Activated gamma-delta T cell treated with anti-CD3 and anti-CD28 coated beads, Interleukin-2, amount 50 U/mL, for 16 hours (primary cell): Measurements from ENCODE around the gene CD99L2.
"Not testable (repeated sequence)": the region's sequence is repeated elsewhere in the genome, so short reads cannot be mapped to it uniquely, and the experiment has no call there.

Source experiments
- DNase-seq: peaks from one replicate; pipeline ENCODE4 v3.0.0-alpha.2; 2020; ENCODE audit warnings: low read depth

Gene CD99L2

DNA sequence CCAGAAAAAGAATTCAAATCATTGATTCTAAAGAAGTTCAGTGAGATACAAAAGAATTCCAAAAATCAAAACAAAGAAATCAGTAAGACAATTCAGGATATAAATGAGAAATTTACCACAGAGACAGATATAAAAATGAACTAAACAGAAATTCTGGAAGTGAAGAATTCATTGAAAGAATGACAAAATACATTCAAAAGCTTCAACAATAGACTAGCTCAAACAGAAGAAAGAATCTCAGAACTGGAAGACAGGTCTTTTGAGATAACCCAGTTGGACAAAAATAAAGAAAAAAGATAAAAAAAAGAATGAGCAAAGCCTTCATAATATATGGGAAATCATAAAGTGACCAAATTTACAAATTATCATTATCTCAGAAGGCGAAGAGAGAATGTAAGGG lies 41.7 kb downstream of the CD99L2 start:
- DNase-seq, result no peak

DNA sequence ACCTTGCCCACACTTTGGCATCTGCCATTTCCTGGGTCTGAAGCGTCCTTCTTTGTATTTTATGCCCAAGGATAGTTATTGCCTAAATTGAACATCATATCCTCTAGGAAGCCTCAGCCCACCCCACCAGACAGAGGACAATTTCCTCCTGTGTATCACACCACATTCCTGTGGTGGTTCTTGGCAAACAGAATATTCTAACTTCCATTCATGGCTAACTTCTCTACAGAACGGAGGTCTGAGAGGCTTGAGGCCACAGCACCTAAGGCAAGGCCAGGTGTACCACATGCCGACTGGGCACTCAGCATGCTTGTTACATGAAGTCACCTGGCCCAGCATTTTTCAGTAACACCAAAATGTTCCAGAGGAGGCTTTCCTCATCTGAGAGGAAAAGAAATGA lies 42.4 kb downstream of the CD99L2 start:
- DNase-seq, result no peak

DNA sequence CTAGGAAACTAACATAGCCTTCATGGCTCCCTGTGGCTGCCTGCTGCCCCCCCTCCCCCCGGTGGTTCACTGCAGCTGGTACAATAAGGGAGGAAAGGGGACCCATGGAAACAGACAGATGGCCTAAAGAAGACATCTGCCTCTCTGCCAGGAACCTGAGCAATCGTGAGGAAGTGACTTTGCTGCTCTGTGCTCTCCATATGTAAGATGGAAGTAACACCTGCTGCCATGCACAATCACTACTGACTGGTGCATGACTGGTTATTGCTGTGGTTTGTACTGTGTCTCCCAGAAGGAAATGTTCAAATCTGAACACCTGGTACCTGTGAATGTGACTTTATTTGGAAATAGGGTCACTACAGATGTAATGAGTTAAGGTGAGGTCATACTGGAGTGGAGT lies 43.6 kb downstream of the CD99L2 start:
- DNase-seq, result no peak

DNA sequence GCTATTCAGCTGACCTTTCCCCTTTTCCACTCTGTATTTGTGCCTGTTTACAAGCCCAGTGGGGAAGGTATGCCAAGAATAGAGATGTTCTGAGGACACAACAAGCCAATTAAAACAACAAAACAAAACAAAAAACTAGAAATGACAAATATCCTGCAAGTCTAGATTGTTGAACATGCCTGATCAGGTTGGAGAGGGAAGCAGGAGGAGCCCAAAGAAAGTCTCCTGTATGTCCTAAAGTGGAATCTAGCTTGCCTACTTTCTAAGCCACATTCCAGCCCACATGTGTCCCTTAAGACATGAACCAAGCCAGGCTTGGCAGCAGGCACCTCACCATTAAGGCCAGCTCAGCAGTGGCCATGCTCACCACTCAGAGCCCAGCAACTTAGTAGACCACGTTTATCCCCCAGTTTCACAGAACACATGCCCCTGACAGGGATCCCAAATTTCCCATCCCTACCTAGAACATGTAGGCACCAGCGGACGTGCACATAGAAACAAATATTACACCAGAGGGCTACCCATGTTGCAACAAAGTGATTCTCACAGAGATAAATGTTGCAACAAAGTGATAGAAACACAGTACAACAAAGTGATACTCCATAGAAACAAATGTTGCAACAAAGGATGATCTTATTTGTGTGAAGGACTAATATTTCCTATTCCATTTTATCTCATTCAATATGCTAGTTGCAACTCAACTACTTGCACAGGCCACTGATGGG lies 48.3 kb downstream of the CD99L2 start:
- no peak for DNase-seq

DNA sequence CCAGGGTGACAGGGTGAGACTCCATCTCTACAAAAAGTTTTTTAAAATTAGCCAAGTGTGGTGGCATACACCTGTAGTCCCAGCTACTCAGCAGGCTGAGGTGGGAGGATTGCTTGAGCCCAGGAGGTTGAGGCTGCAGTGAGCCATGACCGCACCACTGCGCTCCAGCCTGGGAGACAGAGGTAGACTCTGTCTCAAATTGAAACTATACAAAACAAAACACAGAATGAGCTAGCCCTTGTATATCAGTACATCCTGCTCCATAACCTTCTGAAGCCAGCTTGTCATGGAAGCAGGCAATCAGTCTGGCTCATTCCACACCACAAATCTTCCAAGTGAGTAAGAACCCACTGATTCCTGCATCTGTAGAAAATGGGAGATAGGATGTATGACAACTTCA lies 49.0 kb downstream of the CD99L2 start:
- no peak for DNase-seq

DNA sequence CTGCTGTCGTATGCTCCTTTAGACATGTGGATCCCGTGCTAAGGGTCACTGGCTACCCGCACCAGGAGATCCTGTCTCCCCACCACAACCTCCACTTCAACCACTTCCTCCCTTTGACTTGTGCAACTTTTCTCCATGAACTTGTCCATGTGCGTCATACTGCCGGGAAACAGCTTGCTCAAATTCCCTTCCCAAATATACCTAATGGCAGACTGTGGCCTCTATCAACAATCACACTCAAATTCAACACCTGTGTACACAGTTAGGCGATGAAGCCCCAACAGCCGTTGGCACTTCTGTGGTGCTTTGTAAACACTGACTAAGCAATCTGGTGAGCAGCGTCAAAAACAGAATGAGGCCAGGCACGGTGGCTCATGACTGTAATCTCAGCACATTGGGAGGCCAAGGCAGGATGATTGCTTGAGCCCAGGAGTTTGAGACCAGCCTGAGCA lies 49.5 kb downstream of the CD99L2 start:
- DNase-seq, result no peak

DNA sequence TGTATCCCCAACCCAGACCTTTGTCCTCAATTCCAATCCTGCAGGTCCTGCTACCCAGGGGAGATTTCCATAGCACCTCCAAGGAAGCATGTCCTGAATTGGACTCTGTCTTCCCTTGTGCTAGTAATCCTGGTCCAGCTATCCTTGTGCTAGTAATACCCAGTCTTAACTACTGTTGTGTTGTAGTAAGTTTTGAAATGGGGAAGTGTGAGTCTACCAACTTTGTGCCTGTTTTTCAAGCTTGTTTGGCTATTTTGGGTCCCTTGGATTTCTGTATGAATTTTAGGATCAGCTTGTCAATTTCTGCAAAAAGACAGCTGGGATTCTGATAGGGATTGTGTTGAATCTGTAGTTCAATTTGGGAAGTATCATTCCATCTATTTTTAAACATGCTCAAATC lies 51.4 kb downstream of the CD99L2 start:
- no peak for DNase-seq

DNA sequence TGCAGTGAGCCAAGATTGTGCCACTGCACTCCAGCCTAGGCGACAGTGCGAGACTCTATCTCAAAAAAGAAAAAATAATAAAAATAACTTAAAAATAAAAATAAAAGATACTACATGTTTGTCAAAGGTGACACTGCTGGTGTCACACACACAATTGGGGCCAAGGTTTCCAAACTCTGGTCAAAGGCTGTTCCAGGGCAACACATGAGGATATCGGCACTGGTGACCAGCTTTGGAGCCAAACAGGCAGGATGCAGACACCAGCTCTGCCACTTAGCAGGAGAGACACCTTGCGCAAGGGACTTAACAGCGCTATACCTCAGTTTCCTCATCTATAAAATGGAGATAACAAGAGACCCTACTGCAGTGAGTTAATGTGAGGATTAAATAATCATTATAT lies 52.3 kb downstream of the CD99L2 start:
- DNase-seq, result no peak

DNA sequence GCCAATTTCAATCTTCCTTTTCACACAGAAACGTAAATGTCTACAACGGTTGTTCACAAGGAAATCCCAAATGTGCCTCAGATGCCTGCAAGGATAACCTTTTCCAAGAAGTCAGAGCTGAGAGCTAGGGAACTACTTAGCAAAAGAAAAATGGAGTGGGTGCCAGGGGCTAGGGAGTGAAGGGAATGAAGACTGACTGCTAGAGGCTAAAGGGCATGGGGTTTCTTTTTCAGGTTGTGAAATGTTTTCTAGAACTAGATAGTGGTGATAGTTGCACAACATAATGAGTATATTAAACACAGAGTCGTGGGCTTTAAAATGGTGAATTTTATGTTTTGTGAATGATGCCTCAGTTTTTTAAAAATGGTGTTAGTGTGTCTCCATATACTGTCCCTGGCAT lies 53.4 kb downstream of the CD99L2 start:
- no peak for DNase-seq

DNA sequence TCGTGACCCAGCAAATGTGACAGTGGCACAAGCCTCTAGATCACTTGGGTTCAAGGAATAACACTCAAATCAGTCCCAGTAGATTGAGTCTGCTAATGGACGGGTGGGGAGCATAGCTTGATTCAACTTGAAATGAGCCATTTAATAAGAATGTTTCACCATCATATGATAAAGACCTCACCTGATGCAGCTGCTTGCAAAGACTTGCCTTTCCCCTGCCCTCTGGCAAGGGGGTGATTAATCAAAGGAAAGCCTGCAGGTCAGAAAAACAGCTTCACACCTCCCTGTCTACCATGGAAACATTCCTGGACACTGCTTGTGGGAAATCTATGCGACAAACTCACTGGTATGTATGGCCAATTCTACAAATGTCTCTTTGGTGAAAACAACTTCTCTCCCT lies 54.5 kb downstream of the CD99L2 start:
- DNase-seq, result no peak

DNA sequence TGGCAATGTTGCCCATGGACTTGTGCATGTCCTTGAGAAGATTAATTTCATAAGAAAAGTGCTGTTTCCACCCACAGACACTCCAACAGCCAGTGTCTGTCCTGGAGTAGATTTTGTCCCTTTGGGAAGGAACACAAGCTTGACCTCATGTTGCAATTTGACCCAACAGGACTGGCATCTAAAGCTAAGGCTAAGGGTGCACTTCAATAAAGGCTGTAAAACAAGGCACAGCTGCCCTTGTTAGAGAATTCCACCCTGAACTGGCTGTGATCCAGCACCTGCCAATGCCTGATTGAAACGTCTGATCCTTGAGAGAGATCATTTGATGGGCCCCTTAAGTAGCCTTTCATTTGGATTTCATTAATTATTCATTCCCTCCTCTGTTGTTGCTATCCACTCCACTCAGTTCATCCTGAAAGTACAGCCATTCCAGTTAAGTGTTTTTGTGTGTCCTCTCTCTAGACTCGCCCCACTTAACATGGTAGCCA lies 56.2 kb downstream of the CD99L2 start:
- DNase-seq, result no peak

DNA sequence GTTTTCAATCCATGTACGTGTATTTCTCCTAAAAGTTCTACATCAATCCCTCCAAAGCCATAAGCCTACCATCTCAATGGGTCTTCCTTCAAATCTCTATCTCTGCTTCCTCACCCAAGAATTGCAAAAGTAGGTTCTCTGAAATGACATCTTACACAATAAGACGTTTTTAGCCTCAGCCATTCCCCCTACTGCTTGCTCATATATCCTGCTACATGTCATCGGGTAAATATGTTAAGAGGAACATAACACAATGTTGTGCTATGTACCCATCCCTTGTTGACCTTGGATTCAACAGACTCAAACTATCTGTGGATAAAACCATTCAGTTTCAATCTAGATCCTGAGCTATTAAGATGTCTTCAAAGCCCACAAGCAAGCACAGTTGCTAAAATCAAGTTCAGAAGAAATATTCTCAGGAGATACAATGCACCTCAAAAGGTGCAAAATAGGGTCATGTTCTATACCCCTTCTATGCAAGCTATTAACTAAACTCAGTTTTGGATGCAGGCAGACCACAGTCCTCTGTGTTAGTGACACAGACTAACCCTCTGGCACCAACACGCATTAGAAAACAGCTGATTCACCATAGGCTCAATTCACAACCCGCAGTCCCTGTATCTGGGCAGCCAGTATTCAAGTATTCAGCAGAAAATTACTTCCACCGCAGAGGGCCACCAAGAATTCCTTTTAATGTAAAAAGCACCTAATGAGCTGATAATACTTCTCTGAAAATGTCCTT lies 56.8 kb downstream of the CD99L2 start:
- no peak for DNase-seq

DNA sequence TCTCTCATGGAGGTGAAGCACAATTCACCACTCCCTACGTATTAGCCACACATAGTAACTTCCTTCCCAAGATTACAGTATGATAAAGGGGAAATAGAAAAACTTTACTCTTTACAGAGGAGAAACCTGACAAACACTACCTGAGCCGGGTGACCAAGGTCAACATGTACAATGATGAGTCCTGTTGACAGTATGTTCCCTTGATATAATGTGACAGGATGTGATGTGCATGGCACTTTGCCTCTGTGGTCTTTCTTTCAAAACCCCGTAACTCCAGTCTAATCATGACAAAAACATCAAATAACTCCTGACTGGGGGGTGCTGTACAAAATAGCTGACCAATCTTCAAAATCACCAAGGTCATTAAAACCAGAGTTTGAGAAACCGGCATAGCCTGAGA lies 60.6 kb downstream of the CD99L2 start:
- no peak for DNase-seq

DNA sequence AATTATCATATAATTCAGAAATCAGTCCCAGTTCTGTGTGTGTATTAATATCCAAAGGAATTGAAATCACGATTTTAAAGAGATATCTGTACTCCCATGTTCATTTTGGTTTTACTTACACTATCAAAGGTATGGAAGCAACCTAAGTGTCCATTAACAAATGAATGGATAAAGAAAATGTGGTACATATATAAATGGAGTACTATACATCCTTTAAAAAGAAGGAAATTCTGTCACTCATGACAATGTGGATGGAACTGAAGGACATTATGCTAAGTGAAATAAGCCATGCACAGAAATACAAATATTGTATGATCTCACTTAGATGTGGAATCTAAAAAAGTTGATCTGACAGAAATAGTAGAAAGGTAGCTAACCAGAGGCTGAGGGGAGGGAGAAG lies 63.8 kb downstream of the CD99L2 start:
- DNase-seq, result no peak

DNA sequence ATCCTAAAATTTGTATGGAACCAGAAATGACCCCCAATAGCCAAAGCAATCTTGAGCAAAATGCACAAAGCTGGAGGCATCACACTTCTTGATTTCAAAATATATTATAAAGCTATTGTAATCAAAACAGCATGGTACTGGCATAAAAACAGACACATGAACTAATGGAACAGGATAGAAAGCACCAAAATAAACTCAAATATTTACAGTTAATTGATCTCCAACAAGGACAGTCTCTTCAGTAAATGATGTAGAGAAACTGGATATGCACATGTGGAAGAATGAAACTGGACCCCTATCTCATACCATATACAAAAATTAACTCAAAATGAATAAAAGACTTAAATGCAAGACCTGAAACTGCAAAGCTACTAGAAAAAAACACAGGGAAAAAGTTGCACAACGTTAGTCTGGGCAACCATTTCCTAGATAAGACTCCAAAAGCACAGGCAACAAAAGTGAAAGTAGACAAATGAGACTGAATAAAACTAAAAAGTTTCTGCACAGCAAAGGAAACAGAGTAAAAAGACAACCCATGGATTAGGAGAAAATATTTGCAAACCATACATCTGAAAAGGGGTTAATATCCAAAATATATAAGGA lies 64.9 kb downstream of the CD99L2 start:
- DNase-seq, result no peak

DNA sequence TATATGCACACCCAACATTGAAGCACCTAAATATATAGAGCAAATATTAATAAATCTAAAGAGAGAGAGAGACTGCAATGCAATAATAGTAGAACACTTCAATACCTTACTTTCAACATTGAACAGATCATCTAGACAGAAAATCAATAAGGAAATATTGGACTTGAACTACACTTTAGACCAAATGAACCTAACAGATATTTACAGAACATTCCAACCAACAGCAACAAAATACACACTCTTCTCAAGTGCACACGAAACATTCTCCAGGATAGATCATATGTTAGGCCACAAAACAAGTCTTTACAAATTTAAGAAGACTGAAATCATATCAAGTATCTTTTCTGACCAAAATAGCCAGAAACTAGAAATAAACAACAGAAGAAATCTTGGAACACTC lies 66.6 kb downstream of the CD99L2 start:
- DNase-seq, result no peak

DNA sequence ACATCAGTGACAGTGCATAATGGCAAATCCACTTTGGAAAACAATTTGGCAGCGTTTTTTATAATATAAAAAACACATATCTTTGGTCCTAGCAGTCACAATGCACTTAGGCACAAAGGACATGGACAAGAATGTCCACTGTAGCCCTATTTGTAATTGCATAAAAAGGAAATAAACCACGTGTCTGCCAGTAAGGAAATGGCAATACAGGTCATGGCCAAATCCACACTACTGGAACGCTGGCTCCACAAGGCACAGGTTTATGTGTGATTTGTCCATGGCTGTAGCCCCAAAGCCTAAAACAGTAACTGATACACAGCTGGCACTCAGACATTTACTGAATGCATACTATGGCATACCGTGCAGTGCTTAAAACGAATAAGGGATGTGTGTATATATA lies 69.7 kb downstream of the CD99L2 start:
- DNase-seq, result no peak

DNA sequence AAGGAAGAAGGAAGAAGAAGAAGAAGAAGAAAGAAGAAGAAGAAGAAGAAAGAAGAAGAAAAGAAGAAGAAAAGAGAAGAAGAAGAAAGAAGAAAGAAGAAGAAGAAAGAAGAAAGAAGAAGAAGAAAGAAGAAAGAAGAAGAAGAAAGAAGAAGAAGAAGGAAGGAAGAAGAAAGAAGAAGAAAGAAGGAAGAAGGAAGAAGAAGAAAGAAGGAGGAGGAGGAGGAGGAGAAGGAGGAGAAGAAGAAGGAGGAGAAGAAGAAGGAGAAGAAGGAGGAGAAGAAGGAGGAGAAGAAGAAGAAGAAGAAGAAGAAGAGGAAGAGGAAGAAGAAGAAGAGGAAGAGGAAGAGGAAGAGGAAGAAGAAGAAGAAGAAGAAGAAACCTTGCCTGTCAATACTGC lies 74.1 kb downstream of the CD99L2 start:
- DNase-seq, result not testable (repeated sequence)

DNA sequence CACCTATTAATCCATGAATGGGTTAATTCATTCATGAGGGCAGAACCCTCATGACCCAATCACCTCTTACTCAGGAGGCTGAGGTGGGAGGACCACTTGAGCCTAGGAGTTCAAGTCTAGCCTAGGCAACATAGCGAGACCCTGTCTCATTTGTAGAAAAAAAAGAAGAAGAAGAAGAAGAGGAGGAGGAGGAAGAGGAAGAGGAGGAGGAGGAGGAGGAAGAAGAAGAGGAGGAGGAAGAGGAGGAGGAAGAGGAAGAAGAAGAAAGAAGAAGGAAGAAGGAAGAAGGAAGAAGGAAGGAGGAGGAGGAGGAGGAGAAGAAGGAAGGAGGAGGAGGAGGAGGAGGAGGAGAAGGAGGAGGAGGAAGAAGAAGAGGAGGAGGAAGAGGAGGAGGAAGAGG lies 74.6 kb downstream of the CD99L2 start:
- DNase-seq, result not testable (repeated sequence)

DNA sequence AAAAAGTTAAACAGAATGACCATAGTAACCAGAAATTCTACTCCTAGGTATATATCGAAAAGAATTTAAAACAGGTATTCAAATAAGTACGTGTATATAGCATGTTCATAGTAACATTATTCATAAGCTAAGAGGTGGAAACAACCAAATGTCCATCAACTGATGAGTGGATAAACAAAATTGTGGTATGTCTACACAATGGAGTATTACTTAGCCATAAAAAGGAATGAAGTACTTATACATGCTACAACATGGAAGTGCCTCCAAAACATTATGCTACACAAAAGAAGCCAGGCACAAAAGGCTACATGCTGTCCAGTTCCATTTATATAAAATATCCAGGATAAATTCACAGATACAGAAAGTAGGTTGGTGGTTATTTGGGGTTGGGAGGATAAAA lies 76.5 kb downstream of the CD99L2 start:
- no peak for DNase-seq

DNA sequence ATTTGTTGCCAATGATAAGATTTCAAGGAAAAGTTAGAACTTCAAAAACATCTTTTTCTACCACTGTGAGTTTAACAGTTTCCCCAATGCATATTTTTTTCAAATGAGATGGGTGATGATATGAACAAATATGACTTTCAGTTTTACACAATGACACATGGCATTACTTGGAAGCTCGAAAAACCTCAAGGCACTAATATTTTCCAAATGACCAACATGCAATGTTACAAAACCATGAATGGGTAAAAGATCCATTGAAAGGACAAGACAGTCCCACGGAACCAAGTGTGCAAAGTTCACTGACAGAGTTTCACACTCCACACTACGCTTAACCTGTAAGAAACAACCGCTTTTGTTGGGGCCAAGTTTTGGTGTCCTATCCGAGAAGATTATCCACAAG lies 84.5 kb downstream of the CD99L2 start:
- no peak for DNase-seq

DNA sequence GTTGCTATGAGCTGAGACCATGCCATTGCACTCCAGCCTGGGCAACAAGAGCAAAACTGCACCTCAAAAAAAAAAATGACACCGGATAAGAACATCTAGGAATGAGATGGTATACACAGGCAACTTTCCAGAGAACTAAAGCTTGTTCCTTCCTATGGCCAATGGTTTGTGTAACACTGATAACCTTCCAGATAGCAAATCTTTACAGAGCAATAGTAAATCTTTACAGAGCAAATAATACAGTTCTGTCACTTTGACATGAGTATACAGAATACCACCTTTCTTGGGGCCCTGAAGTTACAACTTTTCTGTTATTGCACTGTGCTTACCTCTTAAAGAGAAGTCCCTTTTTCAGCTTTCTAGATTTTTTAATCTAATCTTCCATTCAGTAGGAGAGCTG lies 91.6 kb downstream of the CD99L2 start:
- no peak for DNase-seq

DNA sequence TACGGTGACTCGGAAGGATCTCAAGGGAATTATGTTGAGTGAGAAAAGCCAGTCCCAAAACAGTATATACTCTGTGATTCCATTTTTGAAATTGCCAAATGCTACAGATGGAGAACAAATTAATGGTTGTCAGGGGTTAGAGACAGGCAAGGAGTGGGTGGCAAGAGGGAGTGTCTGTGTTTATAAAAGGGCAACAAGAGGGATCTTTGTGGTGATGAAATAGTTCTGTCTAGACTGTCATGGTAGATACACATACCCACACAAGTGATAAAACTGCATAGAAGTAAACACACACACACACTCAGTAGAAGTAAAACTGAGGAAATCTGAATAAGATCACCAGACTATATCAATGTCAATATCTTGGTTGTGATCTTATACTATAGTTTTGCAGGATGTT lies 92.7 kb downstream of the CD99L2 start:
- no peak for DNase-seq
